Body of pancreas (tissue), 4 donors: ENCODE results near the gene HNRNPLL.

Experiments
- CTCF ChIP-seq, 7 experiments: fragments of 450-650 bp in 4 of 7; fragments of 200-600 bp in 3 of 7; sonication (generic) in 3 of 7; IDR thresholded peaks; one replicate each; pipeline ENCODE4 v1.5.1; 2016 to 2019; ENCODE audit warnings: antibody characterized with exemption in 7 of 7
- POLR2A ChIP-seq, 3 donors: fragments of 450-650 bp; IDR thresholded peaks; one replicate each; pipeline ENCODE4 v1.6.1; 2016; ENCODE audit warnings: antibody characterized with exemption in 3 of 3, mild to moderate bottlenecking in 2 of 3

GRCh38 chr2:38514603-38515154 is 88.0 kb downstream of the HNRNPLL start:
- TF ChIP-seq CTCF (IDR thresholded peaks at IDR 0.05) (no peak), POLR2A (IDR thresholded peaks at IDR 0.05) (no peak)
